Mucosa of rectum (tissue), 2 donors: ENCODE data around the gene WFS1.

ENCODE experiments used
- H3K27ac ChIP-seq, 2 donors: one replicate each; pipeline ENCODE4 v1.7.0; 2013; ENCODE audit warnings: inconsistent platforms in 2 of 2, low read depth in 2 of 2, low read length in 2 of 2
- H3K27me3 ChIP-seq, 2 donors: one replicate each; pipeline ENCODE4 v1.7.0; 2013; ENCODE audit warnings: low read length in 2 of 2; ENCODE audit not compliant: control insufficient read depth in 2 of 2, insufficient read depth in 2 of 2
- H3K36me3 ChIP-seq, 2 donors: one replicate each; pipeline ENCODE4 v1.7.0; 2013; ENCODE audit warnings: low read length in 2 of 2; ENCODE audit not compliant: control insufficient read depth in 2 of 2, insufficient read depth in 2 of 2
- H3K4me1 ChIP-seq, 2 donors: one replicate each; pipeline ENCODE4 v1.7.0; 2013; ENCODE audit warnings: low read length in 2 of 2, mild to moderate bottlenecking in 1 of 2; ENCODE audit not compliant: control insufficient read depth in 2 of 2, insufficient read depth in 2 of 2
- H3K4me3 ChIP-seq, 2 donors: one replicate each; pipeline ENCODE4 v1.7.0; 2013; ENCODE audit warnings: low read length in 2 of 2
- H3K9ac ChIP-seq, 2 donors: one replicate each; pipeline ENCODE4 v1.7.0; 2013; ENCODE audit warnings: low read length in 2 of 2, low read depth in 1 of 2, mild to moderate bottlenecking in 1 of 2
- H3K9me3 ChIP-seq, 2 donors: one replicate each; pipeline ENCODE4 v1.7.0; 2013; ENCODE audit warnings: low read length in 2 of 2; ENCODE audit not compliant: control insufficient read depth in 2 of 2
- donor health status: healthy.
- donor health status: Normal muscosa, but diverticular disease.

The WFS1 gene

GRCh38 chr4:6235901-6236640 is 33.6 kb upstream of the WFS1 start:
- H3K4me1 ChIP-seq = no peaks in the 10 kb centered on the region
- H3K27ac ChIP-seq = no peak overlapping the region
- H3K9me3 ChIP-seq = no peaks in the 10 kb centered on the region
- no peaks in the 10 kb centered on the region for H3K36me3 ChIP-seq
- no peak overlapping the region for H3K9ac ChIP-seq
- H3K4me3 ChIP-seq = no peak overlapping the region
- peaks cover 0 to under 1% of the 10 kb centered on the region in 2 donors for H3K27me3 ChIP-seq

- no peak overlapping the region for H3K4me3 ChIP-seq
- H3K27me3 ChIP-seq = peaks cover 0 to 2% of the 10 kb centered on the region in 2 donors
These were observed 32.7 kb upstream of the WFS1 start for GRCh38 chr4:6236816-6237390.

DNA sequence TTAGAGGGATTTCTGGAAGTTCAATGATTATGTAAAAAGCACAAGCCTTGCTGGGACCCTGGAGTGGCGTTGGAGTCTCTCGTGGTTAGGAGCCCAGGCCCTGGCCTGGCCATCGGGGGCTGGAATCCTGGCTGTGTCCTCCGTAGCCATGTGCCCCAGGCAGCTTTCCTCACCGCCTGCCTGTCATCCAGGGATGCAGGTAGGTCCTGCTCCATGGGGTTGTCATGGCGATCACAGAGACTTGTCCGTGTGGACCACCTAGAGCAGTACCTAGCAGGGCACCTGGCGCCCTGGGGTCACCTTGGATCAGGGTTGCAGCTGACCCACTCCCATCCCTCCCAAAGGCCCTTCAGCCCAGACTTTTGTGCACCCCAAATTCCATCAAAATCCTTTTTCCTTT is 30.2 kb upstream of the WFS1 start:
- Histone ChIP-seq H3K27me3 (peaks cover 0 to 2% of the 10 kb centered on the region in 2 donors), H3K27ac (no peak overlapping the region), H3K9ac (no peak overlapping the region), H3K4me3 (no peak overlapping the region), H3K9me3 (peaks cover 0 to 2% of the 10 kb centered on the region in 2 donors), H3K4me1 (no peaks in the 10 kb centered on the region), H3K36me3 (no peaks in the 10 kb centered on the region)

More at GRCh38 chr4:6236816-6237390, 32.7 kb upstream of the WFS1 start:
- Histone ChIP-seq H3K4me1 (no peaks in the 10 kb centered on the region), H3K27ac (no peak overlapping the region), H3K9me3 (no peaks in the 10 kb centered on the region), H3K36me3 (no peaks in the 10 kb centered on the region), H3K9ac (no peak overlapping the region)

DNA sequence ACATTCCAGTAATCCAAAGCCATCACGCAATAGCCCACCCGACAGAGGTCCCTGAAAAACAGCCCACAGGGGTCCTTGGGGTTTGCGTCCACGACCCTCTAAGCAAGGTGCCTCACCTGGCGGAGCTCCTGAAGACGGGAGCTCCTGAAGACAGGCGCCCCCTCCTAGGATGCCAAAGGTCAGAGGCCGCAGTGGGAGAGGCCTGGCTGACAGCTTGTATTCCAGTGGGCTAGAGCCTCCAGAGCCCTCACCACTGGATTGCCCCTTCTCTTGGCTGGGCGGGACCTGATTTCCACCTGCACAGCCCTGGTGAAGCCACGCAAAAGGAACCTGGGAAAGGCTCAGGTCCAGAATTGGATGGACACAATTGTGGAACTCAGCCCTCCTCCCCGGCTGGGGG is 29.7 kb upstream of the WFS1 start:
- peaks cover 0 to 2% of the 10 kb centered on the region in 2 donors for H3K9me3 ChIP-seq
- peaks cover 0 to 2% of the 10 kb centered on the region in 2 donors for H3K27me3 ChIP-seq
- no peaks in the 10 kb centered on the region for H3K4me1 ChIP-seq
- no peak overlapping the region for H3K9ac ChIP-seq
- H3K4me3 ChIP-seq = no peak overlapping the region
- H3K27ac ChIP-seq = no peak overlapping the region
- H3K36me3 ChIP-seq = no peaks in the 10 kb centered on the region

DNA sequence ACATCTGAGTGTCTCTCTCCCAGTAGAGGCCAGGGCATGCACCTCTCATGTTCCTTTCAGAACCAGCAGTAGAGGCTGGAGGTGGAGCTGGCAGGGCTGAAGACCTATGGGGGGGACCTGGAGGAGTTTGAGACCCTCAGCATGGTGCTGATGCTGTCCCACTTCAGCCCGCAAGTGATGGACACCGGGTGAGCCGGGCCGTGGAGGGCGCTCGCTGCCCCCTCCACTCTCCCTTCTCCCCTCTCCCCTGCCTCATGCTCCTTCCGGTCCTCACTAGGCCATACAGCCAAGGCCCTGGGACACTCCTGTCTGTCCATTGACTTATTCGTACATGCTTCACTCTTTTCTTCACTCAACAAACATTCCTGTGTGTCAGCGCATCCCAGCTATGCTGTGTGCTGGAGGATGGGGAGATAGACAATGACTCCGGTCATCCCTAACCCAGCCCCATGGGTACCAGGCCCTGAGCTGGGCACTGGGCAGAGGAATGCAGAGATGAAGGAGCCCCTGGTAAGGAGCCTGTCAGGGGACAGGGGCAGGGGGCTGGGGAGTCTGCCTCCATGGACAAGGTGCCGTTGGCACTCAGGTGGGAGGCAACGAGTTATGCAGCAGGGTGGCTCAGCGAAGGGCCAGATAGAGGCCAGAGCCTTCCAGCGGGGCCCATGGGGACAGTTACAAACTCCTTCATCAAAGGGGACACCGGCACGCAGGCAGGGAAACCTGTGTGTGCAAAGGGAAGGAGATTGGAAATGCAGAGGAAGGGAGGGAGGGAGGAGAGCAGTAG is 28.4 kb upstream of the WFS1 start:
- Histone ChIP-seq H3K4me1 (no peaks in the 10 kb centered on the region), H3K27ac (no peak overlapping the region), H3K9me3 (peaks cover 0 to 2% of the 10 kb centered on the region in 2 donors), H3K9ac (no peak overlapping the region), H3K4me3 (no peak overlapping the region), H3K27me3 (peaks cover 2% of the 10 kb centered on the region in 2 donors), H3K36me3 (no peaks in the 10 kb centered on the region)

DNA sequence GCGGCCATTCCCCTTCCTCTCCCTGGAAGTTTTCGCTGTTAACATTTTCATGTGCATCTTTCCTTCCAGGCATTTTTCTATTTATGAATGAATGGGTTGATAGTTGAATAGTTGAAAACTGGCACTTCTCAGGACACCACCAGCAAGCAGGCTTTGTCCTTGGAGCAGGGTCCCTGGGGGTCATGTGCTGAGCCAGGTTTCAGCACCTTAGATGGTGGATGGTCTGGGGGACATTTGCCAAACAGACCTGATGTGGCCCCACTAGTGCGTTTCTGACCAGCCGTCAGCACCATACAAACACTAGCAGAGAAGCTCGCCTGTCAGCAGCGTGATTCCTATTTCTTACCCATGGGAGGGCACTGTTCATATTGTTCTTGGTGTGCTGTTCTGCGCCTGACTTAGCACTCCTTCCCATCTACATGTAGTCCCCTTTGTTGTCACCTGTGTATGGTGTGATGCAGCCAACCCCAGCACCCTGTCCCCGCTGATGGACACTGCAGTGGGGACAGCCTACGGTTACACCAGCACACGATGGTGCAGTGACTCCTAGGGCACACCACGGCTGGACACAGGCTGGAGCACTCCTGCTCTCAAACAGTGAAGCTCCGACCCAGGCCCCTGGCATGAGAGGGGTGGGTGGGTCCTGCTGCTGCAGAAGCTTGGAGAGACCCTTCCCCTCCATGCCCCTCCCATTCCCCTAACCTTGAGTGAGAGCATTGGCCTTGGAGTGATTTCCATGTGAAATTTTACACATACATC is 27.2 kb upstream of the WFS1 start:
- no peak overlapping the region for H3K9ac ChIP-seq
- H3K27me3 ChIP-seq = peaks cover 2 to 5% of the 10 kb centered on the region in 2 donors
- H3K9me3 ChIP-seq = peaks cover 0 to 2% of the 10 kb centered on the region in 2 donors
- no peak overlapping the region for H3K4me3 ChIP-seq
- no peaks in the 10 kb centered on the region for H3K4me1 ChIP-seq
- no peak overlapping the region for H3K27ac ChIP-seq
- H3K36me3 ChIP-seq = no peaks in the 10 kb centered on the region

GRCh38 chr4:6245246-6246169 is 24.1 kb upstream of the WFS1 start:
- Histone ChIP-seq H3K9ac (no peak overlapping the region), H3K36me3 (no peaks in the 10 kb centered on the region), H3K27me3 (peaks cover 11 to 16% of the 10 kb centered on the region in 2 donors), H3K4me3 (no peak overlapping the region), H3K27ac (no peak overlapping the region), H3K9me3 (peaks cover 0 to 2% of the 10 kb centered on the region in 2 donors), H3K4me1 (no peaks in the 10 kb centered on the region)

DNA sequence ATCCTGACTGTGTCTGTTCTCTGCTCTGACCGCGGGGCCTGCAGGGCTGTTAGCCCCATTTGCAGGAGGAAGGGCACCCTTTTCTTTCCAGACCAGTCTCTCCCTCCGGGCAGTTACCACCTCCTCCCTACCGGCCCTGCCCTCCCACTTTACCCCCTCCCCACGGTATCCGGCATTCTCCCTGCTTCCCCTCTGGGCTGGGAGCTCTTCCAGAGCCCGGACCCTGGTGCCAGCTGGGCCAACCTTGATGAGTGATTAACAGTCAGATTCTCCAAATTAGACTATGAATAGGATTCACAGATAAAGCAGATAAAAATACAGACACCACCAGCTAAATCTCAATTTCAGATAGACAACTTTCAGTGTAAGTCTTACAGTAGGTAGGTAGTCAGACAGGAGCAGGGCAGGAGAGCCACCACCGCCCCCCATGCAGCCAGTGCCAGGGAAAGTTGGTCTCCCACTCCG is 23.4 kb upstream of the WFS1 start:
- H3K27ac ChIP-seq = no peak overlapping the region
- no peaks in the 10 kb centered on the region for H3K36me3 ChIP-seq
- peaks cover 9 to 16% of the 10 kb centered on the region in 2 donors for H3K27me3 ChIP-seq
- H3K9ac ChIP-seq = no peak overlapping the region
- no peak overlapping the region for H3K4me3 ChIP-seq
- H3K9me3 ChIP-seq = peaks cover 0 to 2% of the 10 kb centered on the region in 2 donors
- no peaks in the 10 kb centered on the region for H3K4me1 ChIP-seq

- H3K4me3 ChIP-seq = no peak overlapping the region
- peaks cover 0 to 2% of the 10 kb centered on the region in 2 donors for H3K9me3 ChIP-seq
- no peak overlapping the region for H3K9ac ChIP-seq
- no peaks in the 10 kb centered on the region for H3K4me1 ChIP-seq
- peaks cover 9 to 16% of the 10 kb centered on the region in 2 donors for H3K27me3 ChIP-seq
- no peak overlapping the region for H3K27ac ChIP-seq
- no peaks in the 10 kb centered on the region for H3K36me3 ChIP-seq
These were observed 21.3 kb upstream of the WFS1 start for GRCh38 chr4:6248394-6248793.
